HG02885 (cell line): ENCODE measurements around the gene TTLL8.

ENCODE experiments used
- ATAC-seq: cut with Tn5 transposase; IDR thresholded peaks from one replicate; pipeline ENCODE4 v1.9.1; 2021; ENCODE audit warnings: mild to moderate bottlenecking; ENCODE audit not compliant: unreplicated experiment, poor library complexity

The TTLL8 gene

GRCh38 chr22:50063589-50064393, 5.7 kb upstream of the TTLL8 start:
- no peak for ATAC-seq

DNA sequence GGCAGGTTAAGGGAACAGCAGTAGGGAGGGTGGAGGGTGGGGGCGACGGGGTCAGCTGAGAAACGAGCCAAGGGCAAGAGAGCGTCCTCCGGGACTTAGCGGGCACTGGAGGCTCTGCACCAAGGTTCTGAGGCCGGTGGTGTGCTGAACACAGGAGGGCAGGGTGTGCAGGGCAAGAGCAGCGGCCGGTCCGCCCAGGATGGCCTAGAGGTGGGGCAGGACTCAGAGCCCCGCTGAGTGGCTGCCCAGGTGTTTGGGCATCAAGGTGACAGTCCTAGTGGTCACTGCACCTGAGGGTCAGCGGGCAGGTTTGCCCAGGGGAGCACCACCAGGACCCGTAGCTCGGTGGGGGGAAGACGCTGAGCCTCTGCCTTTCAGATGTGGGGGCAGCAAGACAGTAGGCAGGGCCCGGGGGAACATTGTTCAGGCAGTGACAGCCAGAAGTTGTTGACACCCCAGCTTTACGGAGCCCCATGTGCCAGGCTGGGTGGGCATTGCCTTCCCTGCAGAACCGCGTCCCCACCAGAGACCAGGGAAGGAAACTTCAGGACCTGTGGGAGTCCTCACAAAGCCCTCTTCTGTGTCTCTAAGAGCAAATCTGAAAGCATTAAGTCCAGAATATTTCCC, 4.5 kb upstream of the TTLL8 start:
- ATAC-seq = no peak

- ATAC-seq = no peak
Observed at GRCh38 chr22:50061824-50062355, 3.8 kb upstream of the TTLL8 start.

GRCh38 chr22:50061141-50061823, 3.2 kb upstream of the TTLL8 start:
- ATAC-seq = no peak

- ATAC-seq = no peak
Observed at GRCh38 chr22:50060441-50061140, 2.5 kb upstream of the TTLL8 start.

DNA sequence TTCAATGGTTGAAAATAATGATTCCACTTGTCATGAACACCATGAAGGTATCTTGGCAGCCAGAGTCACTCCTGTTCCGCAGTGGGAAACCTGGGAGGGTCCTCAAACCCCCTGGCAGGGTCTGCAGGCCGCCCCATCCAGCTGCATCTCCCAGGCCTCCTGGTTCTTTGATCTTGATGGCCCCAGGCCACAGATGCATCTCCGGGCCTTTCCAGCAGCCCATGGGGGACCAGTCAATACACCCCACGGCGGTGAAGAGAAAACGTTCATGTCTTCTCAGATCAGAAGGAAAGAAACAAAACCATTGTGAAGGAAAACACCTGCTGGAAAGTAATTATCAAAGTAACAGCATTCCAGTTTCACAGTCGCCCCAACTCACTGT, 1.8 kb upstream of the TTLL8 start:
- ATAC-seq = no peak

- no peak for ATAC-seq
Observed at GRCh38 chr22:50058906-50059880, 1.1 kb upstream of the TTLL8 start.

- no peak for ATAC-seq
Observed at GRCh38 chr22:50057278-50058060, 629 bp downstream of the TTLL8 start.

DNA sequence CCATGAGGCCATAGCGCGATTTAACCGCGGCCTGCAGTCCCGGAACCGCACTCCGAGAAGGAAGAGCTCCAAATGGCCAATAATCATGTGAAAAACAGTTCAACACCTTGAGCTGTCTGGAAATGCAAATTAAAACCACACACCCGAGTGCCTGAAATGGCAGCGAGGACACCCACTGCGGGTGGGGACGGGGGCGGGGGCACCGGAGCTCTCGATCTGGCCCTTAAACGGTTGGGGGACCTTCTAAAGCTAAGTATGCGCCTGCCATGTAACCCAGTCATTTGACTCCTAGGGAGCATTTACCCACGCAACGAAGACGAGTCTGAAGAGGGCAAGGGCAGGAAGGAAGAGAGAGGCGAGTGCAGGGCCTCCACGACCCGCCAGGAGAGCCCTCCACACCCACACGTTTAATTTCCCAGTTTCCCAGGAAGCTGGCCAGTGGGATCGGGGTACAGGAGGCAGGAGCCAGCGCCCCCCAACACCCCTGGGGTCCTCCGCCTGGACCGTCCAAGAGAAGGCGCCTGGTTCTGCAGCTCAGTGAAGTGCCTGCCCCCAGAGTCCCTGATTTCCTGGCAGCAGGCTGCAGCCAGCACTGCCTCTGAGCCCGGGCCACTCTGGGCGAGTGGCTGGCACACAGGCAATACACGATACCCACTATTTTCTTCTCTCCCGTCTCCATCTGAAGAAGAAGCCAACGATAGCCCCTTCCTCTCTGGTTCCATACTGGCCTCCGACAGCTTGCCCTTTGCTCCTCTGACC, 1.7 kb downstream of the TTLL8 start:
- no peak for ATAC-seq

DNA sequence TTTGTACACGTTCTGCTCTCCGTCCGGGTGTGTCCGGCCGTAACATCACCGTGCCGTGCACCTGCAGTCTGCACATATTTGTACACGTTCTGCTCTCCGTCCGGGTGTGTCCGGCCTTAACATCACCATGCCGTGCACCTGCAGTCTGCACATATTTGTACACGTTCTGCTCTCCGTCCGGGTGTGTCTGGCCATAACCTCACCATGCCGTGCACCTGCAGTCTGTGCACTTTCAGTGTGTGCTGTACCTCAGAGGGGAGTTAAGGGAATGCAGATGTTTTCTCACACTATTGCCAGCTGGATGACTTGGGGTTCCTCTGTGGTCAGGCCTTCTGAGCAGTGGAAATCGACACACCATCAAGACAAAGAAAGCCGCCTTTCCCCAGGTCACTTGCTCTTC, 4.2 kb downstream of the TTLL8 start:
- no peak for ATAC-seq

- ATAC-seq = no peak
Observed at GRCh38 chr22:50051930-50052329, 6.2 kb downstream of the TTLL8 start.

DNA sequence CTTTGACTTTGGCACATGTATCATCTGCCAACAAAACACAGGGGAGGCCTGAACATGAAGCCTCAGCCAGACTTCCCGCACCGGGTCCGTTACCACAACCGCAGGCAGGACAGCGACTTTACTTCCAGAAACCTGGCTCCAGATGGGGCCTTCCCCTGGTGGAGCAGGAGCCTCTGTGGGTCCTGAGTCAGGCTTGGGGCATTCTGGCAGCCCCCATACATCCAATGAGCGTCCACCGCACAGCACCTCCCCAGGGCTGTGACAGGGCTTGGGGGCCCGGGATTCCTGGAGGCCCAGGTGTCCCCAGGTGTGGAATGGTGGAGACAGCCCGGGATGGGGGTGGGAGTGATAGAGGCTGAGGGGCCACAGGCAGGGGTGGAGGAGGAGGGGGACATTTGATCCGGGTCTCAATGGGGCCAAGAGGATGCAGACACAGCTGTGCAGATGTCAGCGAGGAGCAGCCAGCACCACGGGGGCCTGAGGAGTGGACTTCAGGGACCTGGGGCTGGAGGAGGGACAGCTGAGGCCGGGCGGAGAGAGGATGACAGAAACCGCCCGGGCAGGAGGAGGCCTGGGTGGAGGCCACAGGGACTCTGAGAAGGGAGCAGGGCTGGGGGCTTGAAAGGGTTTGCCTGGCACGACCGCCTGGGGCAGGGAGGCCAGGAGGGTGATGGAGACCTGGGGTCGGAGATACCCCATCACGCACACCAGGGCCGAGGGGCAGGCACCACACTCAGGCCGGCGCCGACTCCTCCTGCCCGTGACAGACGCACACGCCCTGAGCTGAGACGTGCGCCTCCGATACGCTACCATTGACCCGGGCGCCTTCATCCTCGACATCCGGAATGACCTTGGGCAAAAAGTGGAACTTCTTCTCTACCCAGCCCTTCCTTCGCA, 8.6 kb downstream of the TTLL8 start:
- ATAC-seq = no peak

- no peak for ATAC-seq
Observed at GRCh38 chr22:50048836-50049235, 9.3 kb downstream of the TTLL8 start.

DNA sequence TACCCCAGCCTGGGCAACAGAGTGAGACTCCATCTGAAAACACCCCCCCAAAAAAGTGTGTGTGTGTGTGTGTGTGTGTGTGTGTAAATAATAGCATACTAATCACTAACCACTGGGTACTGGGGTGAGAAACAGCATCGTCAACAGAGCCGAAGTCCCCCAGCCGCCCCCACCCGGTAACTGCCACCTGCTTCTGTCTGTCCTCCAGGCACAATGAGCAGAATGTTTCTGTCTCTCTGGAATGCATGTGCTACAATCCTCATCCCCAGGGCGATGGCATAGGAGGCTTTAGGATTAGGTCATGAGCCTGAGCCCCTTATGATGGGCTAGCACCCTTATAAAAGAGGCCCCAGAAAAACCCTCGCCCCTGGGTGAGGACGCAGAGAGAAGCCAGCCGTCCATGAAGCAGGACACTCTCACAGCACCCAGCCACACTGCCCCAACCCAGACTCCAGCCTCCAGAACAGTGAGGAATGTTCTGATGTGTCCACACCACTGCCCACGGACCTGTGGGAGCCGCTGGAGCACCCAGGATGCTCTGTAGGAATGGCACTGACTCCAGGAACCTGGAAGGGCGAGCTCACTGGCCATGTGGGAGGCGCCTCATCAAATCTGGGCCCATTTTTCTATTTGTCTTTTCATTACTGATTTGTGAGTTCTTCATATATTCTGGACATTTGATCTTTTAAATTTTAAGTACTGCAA, 9.9 kb downstream of the TTLL8 start:
- no peak for ATAC-seq

GRCh38 chr22:50047346-50047745, 10.8 kb downstream of the TTLL8 start:
- no peak for ATAC-seq

DNA sequence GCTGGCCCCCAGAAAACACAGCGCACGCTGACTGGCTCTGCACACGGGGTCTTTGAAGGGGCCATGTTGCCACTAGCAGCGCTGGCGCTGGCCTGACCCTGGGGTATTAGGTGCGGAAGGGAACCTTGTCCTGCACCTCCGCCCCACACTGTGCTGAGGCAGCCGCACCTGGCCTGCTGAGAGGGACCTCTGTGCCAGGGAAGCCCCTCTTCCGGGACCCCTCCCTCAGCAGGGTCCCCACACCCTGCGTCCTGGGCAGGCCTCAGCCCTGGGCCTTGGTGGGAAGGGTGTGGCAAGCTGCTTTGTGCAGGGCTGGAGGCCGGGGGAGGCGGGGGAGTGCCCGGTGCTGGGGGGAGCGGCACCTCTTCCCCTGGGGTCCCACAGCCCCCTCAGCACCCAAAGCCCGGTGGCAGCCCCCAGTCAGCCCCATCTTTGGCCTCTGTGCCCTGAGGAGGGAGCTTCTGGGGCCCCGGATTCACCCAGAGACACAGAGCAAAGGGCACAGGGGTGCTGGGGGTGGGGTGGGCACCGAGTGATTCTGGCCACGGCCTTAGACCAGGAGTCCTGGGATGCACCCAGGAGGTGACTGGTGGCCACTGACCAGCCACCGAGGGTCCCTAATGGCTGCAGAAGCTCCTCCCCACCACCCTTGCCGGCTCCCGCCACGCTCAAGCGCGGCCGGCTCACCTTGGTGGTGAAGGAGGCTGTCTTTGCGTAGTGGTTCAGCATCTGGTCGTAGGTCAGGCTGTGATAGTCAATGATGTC, 11.4 kb downstream of the TTLL8 start:
- ATAC-seq = no peak
